PC-9 (cell line): ENCODE measurements around the gene SIDT1. TPM values are rescaled to one million over a fixed set of nuclear protein-coding genes. Genes with fewer than 3 reads are reported as not detected.

ENCODE experiments used
- BruUV-seq: library from RNA; stranded (reverse); fragments of 400-500 nt; replicated peaks from 2 replicates; lab custom pipeline; 2021; lab: Mats Ljungman, UMichigan
- CTCF ChIA-PET: fragments of 300-600 bp; sonication (Branson Sonifier 250); formaldehyde crosslinking; loops from one replicate; lab custom pipeline; 2022; ENCODE audit warnings: antibody characterized with exemption; lab: Charles Lee
- POLR2A ChIA-PET: fragments of 300-600 bp; sonication (Branson Sonifier 250); formaldehyde crosslinking; loops from one replicate; lab custom pipeline; 2022; ENCODE audit warnings: antibody characterized with exemption; ENCODE audit not compliant: unreplicated experiment; lab: Charles Lee
- DNase-seq, 2 experiments: peaks; one replicate each; pipeline versions ENCODE4 v3.0.0 to v3.0.0-alpha.2; 2015 to 2022; ENCODE audit warnings: mixed read lengths in 1 of 2
- H2AFZ ChIP-seq: fragments of 200-600 bp; sonication (generic); 2 replicates; pipeline ENCODE4 v1.8.1; 2017; ENCODE audit warnings: antibody characterized with exemption
- H3F3A ChIP-seq: fragments of 200-600 bp; sonication (generic); 2 replicates; pipeline ENCODE4 v1.8.1; 2017; ENCODE audit warnings: antibody characterized with exemption, mild to moderate bottlenecking, low read depth; ENCODE audit not compliant: insufficient read depth
- H3K27ac ChIP-seq: fragments of 200-600 bp; sonication (generic); 2 replicates; pipeline ENCODE4 v1.6.1; 2016; ENCODE audit warnings: mixed run types
- H3K27me3 ChIP-seq: fragments of 200-600 bp; sonication (generic); 2 replicates; pipeline ENCODE4 v1.6.1; 2016; ENCODE audit warnings: low read depth, mixed run types; ENCODE audit not compliant: insufficient read depth
- H3K36me3 ChIP-seq: fragments of 200-600 bp; sonication (generic); 2 replicates; pipeline ENCODE4 v1.6.1; 2016; ENCODE audit warnings: low read depth, mixed run types
- H3K4me1 ChIP-seq: fragments of 200-600 bp; sonication (generic); replicated peaks from 2 replicates; pipeline ENCODE4 v1.6.1; 2016; ENCODE audit warnings: mixed run types; ENCODE audit not compliant: insufficient read depth
- H3K4me2 ChIP-seq: fragments of 200-600 bp; sonication (generic); 2 replicates; pipeline ENCODE4 v1.6.1; 2017; ENCODE audit warnings: mixed run types
- H3K4me3 ChIP-seq: fragments of 200-600 bp; sonication (generic); 2 replicates; pipeline ENCODE4 v1.6.1; 2016; ENCODE audit warnings: mixed run types
- H3K79me2 ChIP-seq: fragments of 200-600 bp; sonication (generic); 2 replicates; pipeline ENCODE4 v1.6.1; 2017; ENCODE audit warnings: low read depth, mixed run types
- H3K9me2 ChIP-seq: fragments of 200-600 bp; sonication (generic); 2 replicates; pipeline ENCODE4 v1.8.1; 2017; ENCODE audit warnings: mild to moderate bottlenecking; ENCODE audit not compliant: insufficient read depth
- H3K9me3 ChIP-seq: fragments of 200-600 bp; sonication (generic); 2 replicates; pipeline ENCODE4 v1.8.1; 2016; ENCODE audit warnings: low read depth; ENCODE audit not compliant: insufficient read depth
- H4K20me1 ChIP-seq: fragments of 200-600 bp; sonication (generic); 2 replicates; pipeline ENCODE4 v1.8.1; 2017; ENCODE audit not compliant: insufficient read depth
- EZH2 ChIP-seq: fragments of 200-600 bp; sonication (generic); IDR thresholded peaks from 2 replicates; pipeline ENCODE4 v1.8.0; 2017; ENCODE audit warnings: antibody characterized with exemption, low read depth
- intact Hi-C: fragments of 100-400 bp; cut with micrococcal nuclease; formaldehyde crosslinking; loops from one replicate; pipeline ENCODE4 v1.10.0; 2022; ENCODE audit not compliant: unreplicated experiment
- total RNA-seq: library from RNA; stranded (reverse); gene quantifications from 2 replicates; pipeline ENCODE4 v1.2.3, GENCODE V29; 2021
- TF ChIP-seq, protein P1 (sequence below): fragments of 200-600 bp; sonication (generic); conservative IDR thresholded peaks from 2 replicates; pipeline ENCODE4 v1.6.1; 2017; ENCODE audit warnings: mixed run types, antibody characterized with exemption, mild to moderate bottlenecking, moderate library complexity

SIDT1 gene
- total RNA-seq, 1 experiment from 2014 or later: 1.2 TPM

GRCh38 chr3:113660458-113660857 lies 128.1 kb downstream of the SIDT1 start:
- ChIA-PET CTCF (no interaction called here), POLR2A (no interaction called here)
- no peak for DNase-seq
- Histone ChIP-seq H2AFZ (no peak overlapping the region), H3K79me2 (no peaks in the 10 kb centered on the region), H3K9me2 (no peaks in the 10 kb centered on the region), H3K27me3 (no peaks in the 10 kb centered on the region), H3K27ac (no peak overlapping the region), H3K4me3 (no peak overlapping the region), H3F3A (no peaks in the 10 kb centered on the region), H3K36me3 (no peaks in the 10 kb centered on the region; the same call in 1 of the 2 replicates), H3K4me2 (no peak overlapping the region), H3K9me3 (no peaks in the 10 kb centered on the region), H3K4me1 (no peaks in the 10 kb centered on the region), H4K20me1 (no peaks in the 10 kb centered on the region)
- TF ChIP-seq EZH2: no peak
- TF ChIP-seq, protein P1, sequence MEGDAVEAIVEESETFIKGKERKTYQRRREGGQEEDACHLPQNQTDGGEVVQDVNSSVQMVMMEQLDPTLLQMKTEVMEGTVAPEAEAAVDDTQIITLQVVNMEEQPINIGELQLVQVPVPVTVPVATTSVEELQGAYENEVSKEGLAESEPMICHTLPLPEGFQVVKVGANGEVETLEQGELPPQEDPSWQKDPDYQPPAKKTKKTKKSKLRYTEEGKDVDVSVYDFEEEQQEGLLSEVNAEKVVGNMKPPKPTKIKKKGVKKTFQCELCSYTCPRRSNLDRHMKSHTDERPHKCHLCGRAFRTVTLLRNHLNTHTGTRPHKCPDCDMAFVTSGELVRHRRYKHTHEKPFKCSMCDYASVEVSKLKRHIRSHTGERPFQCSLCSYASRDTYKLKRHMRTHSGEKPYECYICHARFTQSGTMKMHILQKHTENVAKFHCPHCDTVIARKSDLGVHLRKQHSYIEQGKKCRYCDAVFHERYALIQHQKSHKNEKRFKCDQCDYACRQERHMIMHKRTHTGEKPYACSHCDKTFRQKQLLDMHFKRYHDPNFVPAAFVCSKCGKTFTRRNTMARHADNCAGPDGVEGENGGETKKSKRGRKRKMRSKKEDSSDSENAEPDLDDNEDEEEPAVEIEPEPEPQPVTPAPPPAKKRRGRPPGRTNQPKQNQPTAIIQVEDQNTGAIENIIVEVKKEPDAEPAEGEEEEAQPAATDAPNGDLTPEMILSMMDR: no peak
- BruUV-seq: no TSS peak
- intact Hi-C loops: no loop called here

- Histone ChIP-seq H3K27ac (no peak overlapping the region), H3K9me2 (no peaks in the 10 kb centered on the region), H3K9me3 (no peaks in the 10 kb centered on the region), H3K27me3 (no peaks in the 10 kb centered on the region), H3K36me3 (no peaks in the 10 kb centered on the region; the same call in 1 of the 2 replicates), H3K4me1 (no peaks in the 10 kb centered on the region), H4K20me1 (no peaks in the 10 kb centered on the region), H3K79me2 (no peaks in the 10 kb centered on the region), H3K4me2 (no peak overlapping the region), H3K4me3 (no peak overlapping the region), H2AFZ (no peak overlapping the region), H3F3A (no peaks in the 10 kb centered on the region)
- no peak for DNase-seq
- TF ChIP-seq EZH2: no peak
- TF ChIP-seq, protein P1: no peak
- intact Hi-C loops: no loop called here
- ChIA-PET POLR2A (no interaction called here), CTCF (no interaction called here)
- no TSS peak for BruUV-seq
These were observed 128.5 kb downstream of the SIDT1 start for GRCh38 chr3:113660896-113661295.

DNA sequence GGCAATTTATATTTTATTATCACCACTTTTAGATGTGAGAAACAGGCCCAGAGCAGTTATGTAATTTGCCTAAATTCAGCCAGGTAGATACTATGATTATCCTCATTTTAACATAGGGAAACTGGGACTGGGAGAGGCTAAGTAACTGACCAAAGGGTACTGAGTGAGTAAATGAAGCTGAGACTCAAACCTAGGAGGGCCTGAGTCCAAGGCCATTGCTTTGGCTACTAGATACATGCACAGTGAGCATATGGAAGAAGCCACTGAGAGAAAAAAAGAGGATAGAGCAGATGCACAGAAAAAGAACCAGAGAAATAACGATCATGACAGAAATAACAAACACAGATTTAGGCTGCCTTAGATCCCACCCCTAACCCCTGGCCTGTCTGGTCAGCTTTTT lies 130.5 kb downstream of the SIDT1 start:
- H3F3A ChIP-seq: no peaks in the 10 kb centered on the region
- POLR2A ChIA-PET: no interaction called here
- TF ChIP-seq EZH2: no peak
- TF ChIP-seq, protein P1: no peak
- no peaks in the 10 kb centered on the region for H3K9me3 ChIP-seq
- no peaks in the 10 kb centered on the region for H3K4me1 ChIP-seq
- no peak for DNase-seq
- intact Hi-C loops: no loop called here
- CTCF ChIA-PET: no interaction called here
- H3K4me3 ChIP-seq: no peak overlapping the region
- no peaks in the 10 kb centered on the region for H4K20me1 ChIP-seq
- H3K79me2 ChIP-seq: no peaks in the 10 kb centered on the region
- no peaks in the 10 kb centered on the region for H3K9me2 ChIP-seq
- no TSS peak for BruUV-seq
- no peak overlapping the region for H3K27ac ChIP-seq
- H3K36me3 ChIP-seq: peaks cover 3% of the 10 kb centered on the region
- no peak overlapping the region for H3K4me2 ChIP-seq
- no peaks in the 10 kb centered on the region for H3K27me3 ChIP-seq
- no peak overlapping the region for H2AFZ ChIP-seq
